SK-N-SH (cell line): Measurements from ENCODE around the gene GNG10. TPM values are rescaled to one million over a fixed set of nuclear protein-coding genes. Genes with fewer than 3 reads are reported as not detected.

Experiments
- CTCF ChIA-PET: fragments of 300-600, 350-600 bp; formaldehyde crosslinking; extraction: SDS; loops from one replicate; lab custom pipeline; 2021; lab: Yijun Ruan, JAX
- POLR2A ChIA-PET: fragments of 350-600 bp; sonication (Branson Sonifier 250); formaldehyde crosslinking; extraction: SDS; loops from one replicate; lab custom pipeline; 2020; ENCODE audit warnings: antibody characterized with exemption, inconsistent platforms; lab: Yijun Ruan, JAX
- DNase-seq: peaks from one replicate; pipeline ENCODE4 v3.0.0; 2012
- H2AFZ ChIP-seq: fragments of 200-600 bp; sonication (generic); 2 replicates; pipeline ENCODE4 v1.8.1; 2016; ENCODE audit warnings: antibody characterized with exemption, mild to moderate bottlenecking, low read depth
- H3F3A ChIP-seq: fragments of 200-600 bp; sonication (generic); replicated peaks from 2 replicates; pipeline ENCODE3; 2016; ENCODE audit warnings: antibody characterized with exemption, mild to moderate bottlenecking; ENCODE audit not compliant: insufficient read depth
- H3K27ac ChIP-seq, 2 experiments: fragments of 200-500 bp in 1 of 2; fragments of 200-600 bp in 1 of 2; sonication (Bioruptor generic) in 1 of 2; sonication (generic), shearing (Covaris generic) in 1 of 2; 2 replicates each; pipeline versions ENCODE4 v1.5.1 to v1.6.1; 2014 to 2016; ENCODE audit warnings: low read depth in 2 of 2, inconsistent platforms in 1 of 2, low read length in 1 of 2, mild to moderate bottlenecking in 1 of 2, mixed read lengths in 1 of 2
- H3K27me3 ChIP-seq: fragments of 200-600 bp; sonication (generic), shearing (Covaris generic); 2 replicates; pipeline ENCODE4 v1.6.1; 2016; ENCODE audit warnings: mixed run types; ENCODE audit not compliant: insufficient read depth
- H3K36me3 ChIP-seq, 2 experiments: fragments of 200-500 bp in 1 of 2; fragments of 200-600 bp in 1 of 2; sonication (Bioruptor generic) in 1 of 2; sonication (generic) in 1 of 2; replicated peaks in 1 of 2; 2 replicates each; pipeline versions ENCODE3 to v1.5.1; 2014 to 2016; ENCODE audit warnings: low read length in 1 of 2, mild to moderate bottlenecking in 1 of 2; ENCODE audit not compliant: insufficient read depth in 2 of 2, control insufficient read depth in 1 of 2
- H3K4me1 ChIP-seq, 2 experiments: fragments of 200-500 bp in 1 of 2; fragments of 200-600 bp in 1 of 2; sonication (Bioruptor generic) in 1 of 2; sonication (generic), shearing (Covaris generic) in 1 of 2; 2 replicates each; pipeline versions ENCODE4 v1.5.1 to v1.6.1; 2014 to 2016; ENCODE audit warnings: low read depth in 1 of 2, low read length in 1 of 2, mixed run types in 1 of 2; ENCODE audit not compliant: insufficient read depth in 2 of 2, control insufficient read depth in 1 of 2
- H3K4me2 ChIP-seq: fragments of 200-600 bp; sonication (generic), shearing (Covaris generic); 2 replicates; pipeline ENCODE4 v1.6.1; 2017; ENCODE audit warnings: mixed run types
- H3K4me3 ChIP-seq, 2 experiments: fragments of 200-500 bp in 1 of 2; fragments of 200-600 bp in 1 of 2; sonication (Bioruptor generic) in 1 of 2; sonication (generic), shearing (Covaris generic) in 1 of 2; 2 replicates each; pipeline versions ENCODE4 v1.5.1 to v1.8.1; 2014 to 2016; ENCODE audit warnings: low read depth in 2 of 2, inconsistent platforms in 1 of 2, low read length in 1 of 2, mild to moderate bottlenecking in 1 of 2, mixed read lengths in 1 of 2, moderate library complexity in 1 of 2
- H3K79me2 ChIP-seq: fragments of 200-600 bp; sonication (generic); 2 replicates; pipeline ENCODE4 v1.8.1; 2017; ENCODE audit warnings: mild to moderate bottlenecking; ENCODE audit not compliant: insufficient read depth
- H3K9ac ChIP-seq: fragments of 200-600 bp; sonication (generic); 2 replicates; pipeline ENCODE4 v1.6.1; 2017; ENCODE audit warnings: mixed run types
- H3K9me2 ChIP-seq: fragments of 200-600 bp; sonication (generic); 2 replicates; pipeline ENCODE4 v1.6.1; 2017; ENCODE audit warnings: mixed run types
- H3K9me3 ChIP-seq: fragments of 200-600 bp; sonication (generic); 2 replicates; pipeline ENCODE4 v1.6.1; 2017; ENCODE audit warnings: mixed run types, mild to moderate bottlenecking, moderate library complexity
- H4K20me1 ChIP-seq: fragments of 200-600 bp; sonication (generic); 2 replicates; pipeline ENCODE4 v1.6.1; 2017; ENCODE audit warnings: mild to moderate bottlenecking, mixed run types; ENCODE audit not compliant: insufficient read depth
- EP300 ChIP-seq, 2 experiments: IDR thresholded peaks; 2 replicates each; pipeline versions ENCODE4 v1.4.0 to v1.6.1; 2012; ENCODE audit warnings: borderline replicate concordance in 1 of 2, low read depth in 1 of 2, low read length in 1 of 2
- FOXJ3 ChIP-seq: sonication (generic); formaldehyde crosslinking; IDR thresholded peaks from 2 replicates; pipeline ENCODE4 v1.5.1; 2020; ENCODE audit warnings: mild to moderate bottlenecking, missing genetic modification reagents
- FOXM1 ChIP-seq: IDR thresholded peaks from 2 replicates; pipeline ENCODE4 v1.4.0; 2012; ENCODE audit warnings: low read depth, mild to moderate bottlenecking
- GABPA ChIP-seq: IDR thresholded peaks from 2 replicates; pipeline ENCODE4 v1.4.0; 2012; ENCODE audit warnings: low read depth, mild to moderate bottlenecking
- MXI1 ChIP-seq: IDR thresholded peaks from 2 replicates; pipeline ENCODE4 v1.6.1; 2012; ENCODE audit warnings: mild to moderate bottlenecking, low read depth, low read length, improper control_type of control experiment
- RFX5 ChIP-seq: IDR thresholded peaks from 2 replicates; pipeline ENCODE4 v1.6.1; 2012; ENCODE audit warnings: mild to moderate bottlenecking, improper control_type of control experiment, low read length
- USF1 ChIP-seq: IDR thresholded peaks from 2 replicates; pipeline ENCODE4 v1.4.0; 2012; ENCODE audit warnings: low read depth, borderline replicate concordance
- ZBTB33 ChIP-seq: IDR thresholded peaks from 2 replicates; pipeline ENCODE4 v1.4.0; 2012; ENCODE audit warnings: low read depth, borderline replicate concordance
- WGBS: methylation state at CpG from one replicate; pipeline ENCODE4 v1.1.6; 2017; ENCODE audit warnings: low lambda C conversion rate; 5-methylcytosine and 5-hydroxymethylcytosine counted together
- polyA plus RNA-seq, 3 experiments: library from polyadenylated mRNA; depleted of rRNA; stranded (reverse); fragments of >200 nt; gene quantifications; 2 replicates each; pipeline ENCODE4 v1.2.3, GENCODE V29; 2012
- TF ChIP-seq, protein P1 (sequence below): IDR thresholded peaks from 2 replicates; pipeline ENCODE4 v1.6.1; 2012; ENCODE audit warnings: mild to moderate bottlenecking, low read depth, low read length, moderate library complexity

GNG10 gene
- polyA plus RNA-seq, 1 of the 3 experiments (the other 2 are of a cell fraction): 57.7 TPM

GRCh38 chr9:111719541-111719940 lies 58.1 kb downstream of the GNG10 start:
- H3K4me2 ChIP-seq: no peak overlapping the region
- no peak for TF ChIP-seq FOXM1
- TF ChIP-seq EP300 (IDR thresholded peaks at IDR 0.05; ENCODE audit: borderline replicate concordance in 1 of 2, low read depth in 1 of 2, low read length in 1 of 2): no peak
- no peak for TF ChIP-seq FOXJ3
- TF ChIP-seq RFX5: no peak
- no peak for TF ChIP-seq USF1
- no peak for TF ChIP-seq GABPA
- no peak for TF ChIP-seq ZBTB33
- TF ChIP-seq MXI1: no peak
- TF ChIP-seq, protein P1, sequence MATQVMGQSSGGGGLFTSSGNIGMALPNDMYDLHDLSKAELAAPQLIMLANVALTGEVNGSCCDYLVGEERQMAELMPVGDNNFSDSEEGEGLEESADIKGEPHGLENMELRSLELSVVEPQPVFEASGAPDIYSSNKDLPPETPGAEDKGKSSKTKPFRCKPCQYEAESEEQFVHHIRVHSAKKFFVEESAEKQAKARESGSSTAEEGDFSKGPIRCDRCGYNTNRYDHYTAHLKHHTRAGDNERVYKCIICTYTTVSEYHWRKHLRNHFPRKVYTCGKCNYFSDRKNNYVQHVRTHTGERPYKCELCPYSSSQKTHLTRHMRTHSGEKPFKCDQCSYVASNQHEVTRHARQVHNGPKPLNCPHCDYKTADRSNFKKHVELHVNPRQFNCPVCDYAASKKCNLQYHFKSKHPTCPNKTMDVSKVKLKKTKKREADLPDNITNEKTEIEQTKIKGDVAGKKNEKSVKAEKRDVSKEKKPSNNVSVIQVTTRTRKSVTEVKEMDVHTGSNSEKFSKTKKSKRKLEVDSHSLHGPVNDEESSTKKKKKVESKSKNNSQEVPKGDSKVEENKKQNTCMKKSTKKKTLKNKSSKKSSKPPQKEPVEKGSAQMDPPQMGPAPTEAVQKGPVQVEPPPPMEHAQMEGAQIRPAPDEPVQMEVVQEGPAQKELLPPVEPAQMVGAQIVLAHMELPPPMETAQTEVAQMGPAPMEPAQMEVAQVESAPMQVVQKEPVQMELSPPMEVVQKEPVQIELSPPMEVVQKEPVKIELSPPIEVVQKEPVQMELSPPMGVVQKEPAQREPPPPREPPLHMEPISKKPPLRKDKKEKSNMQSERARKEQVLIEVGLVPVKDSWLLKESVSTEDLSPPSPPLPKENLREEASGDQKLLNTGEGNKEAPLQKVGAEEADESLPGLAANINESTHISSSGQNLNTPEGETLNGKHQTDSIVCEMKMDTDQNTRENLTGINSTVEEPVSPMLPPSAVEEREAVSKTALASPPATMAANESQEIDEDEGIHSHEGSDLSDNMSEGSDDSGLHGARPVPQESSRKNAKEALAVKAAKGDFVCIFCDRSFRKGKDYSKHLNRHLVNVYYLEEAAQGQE: no peak
- no peak overlapping the region for H3K27ac ChIP-seq
- WGBS: 100% methylated on average over 2 of the region's 2 CpGs
- H3K9me2 ChIP-seq: no peaks in the 10 kb centered on the region
- no peaks in the 10 kb centered on the region for H3K79me2 ChIP-seq
- H3K4me1 ChIP-seq: no peaks in the 10 kb centered on the region
- no peak for DNase-seq
- no peaks in the 10 kb centered on the region for H3F3A ChIP-seq
- H3K9ac ChIP-seq: no peak overlapping the region
- ChIA-PET CTCF (no interaction called here), POLR2A (no interaction called here)
- H3K4me3 ChIP-seq: no peak overlapping the region
- H3K9me3 ChIP-seq: no peaks in the 10 kb centered on the region
- H2AFZ ChIP-seq: no peak overlapping the region
- H3K36me3 ChIP-seq: no peaks in the 10 kb centered on the region
- H4K20me1 ChIP-seq: no peaks in the 10 kb centered on the region
- no peaks in the 10 kb centered on the region for H3K27me3 ChIP-seq

Other genes with a start within 250 kb of the GNG10 start
- 17.9 and 18.8 TPM in 2 replicates for gene ECPAS, start 177.2 kb upstream of the GNG10 start, polyA plus RNA-seq (2012; rRNA removed)
- 0.53 and 0.60 TPM in 2 replicates for gene ZNF483, start 136.4 kb upstream of the GNG10 start, polyA plus RNA-seq (2012; rRNA removed)
- 33.0 and 38.4 TPM in 2 replicates for gene PTGR1, start 62.0 kb upstream of the GNG10 start, polyA plus RNA-seq (2012; rRNA removed)
- 3.3 and 4.4 TPM in 2 replicates for gene DNAJC25, start 30.3 kb upstream of the GNG10 start, polyA plus RNA-seq (2012; rRNA removed)
- not detected in 2 replicates for gene SHOC1, start 133.3 kb downstream of the GNG10 start, polyA plus RNA-seq (2012; rRNA removed)
- gene UGCG, start 235.2 kb downstream of the GNG10 start, polyA plus RNA-seq (2012; rRNA removed): 20.0 and 29.6 TPM in 2 replicates